HL-60/S4 (cell line): ENCODE results near the gene ATG4B.
"Not testable (repeated sequence)": the region's sequence is repeated elsewhere in the genome, so short reads cannot be mapped to it uniquely, and the experiment has no call there.

ENCODE experiments used
- in situ Hi-C: fragments of 300-500 bp; cut with MboI; formaldehyde crosslinking; loops from 2 replicates; pipeline ENCODE4 v1.14.3; 2022; ENCODE audit warnings: low sequenced_read_pairs

Gene ATG4B

GRCh38 chr2:241637018-241637794, at the start of gene ATG4B, which contains the start of gene THAP4:
TSS of gene ATG4B (plus strand) at chr2:241637693. CDS start at chr2:241637715, 22 bp downstream.
TSS of gene THAP4 (minus strand) at chr2:241637158. CDS start at chr2:241637017, 141 bp downstream.
- in situ Hi-C loops, result no loop called here

- in situ Hi-C loops, result not testable (repeated sequence)
These were observed 47.6 kb upstream of the ATG4B start for GRCh38 chr2:241589863-241590262.

GRCh38 chr2:241590496-241591455, 46.7 kb upstream of the ATG4B start:
- in situ Hi-C loops, result not testable (repeated sequence)

DNA sequence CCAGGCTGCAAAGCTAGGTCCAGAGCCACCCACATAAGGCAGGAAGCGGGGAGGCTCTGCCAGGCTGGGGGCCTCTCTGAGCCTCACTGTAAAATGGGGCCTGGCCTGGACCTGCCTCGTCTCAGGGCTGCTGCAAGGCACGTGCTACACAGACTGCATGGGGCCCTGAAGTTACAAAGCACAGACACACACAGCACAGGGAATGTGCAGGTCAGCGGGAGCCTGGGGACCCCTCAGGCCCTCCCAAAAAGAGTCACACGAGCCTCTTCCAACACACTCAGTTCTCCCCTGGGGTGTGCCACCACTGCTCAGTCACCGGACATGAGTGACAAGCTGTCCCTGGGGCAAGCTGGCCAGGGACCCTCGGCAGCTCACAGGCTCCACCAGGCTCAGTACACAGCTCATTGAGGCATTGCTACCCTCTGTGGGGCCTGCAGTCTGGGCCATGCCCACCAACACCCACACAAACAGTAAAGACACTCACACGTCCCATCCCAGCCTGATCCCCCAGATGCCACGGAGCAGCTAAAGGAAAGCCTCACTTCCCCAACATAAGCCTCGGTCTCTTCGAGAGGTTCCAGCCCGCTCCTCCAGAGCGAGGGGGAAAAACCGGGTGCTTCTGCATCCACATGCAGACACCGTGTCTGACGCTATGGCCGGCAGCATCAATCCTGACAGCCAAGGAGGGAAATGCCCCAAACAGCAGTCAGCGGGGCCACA, 45.2 kb upstream of the ATG4B start:
- in situ Hi-C loops, result no loop called here

- in situ Hi-C loops, result no loop called here
These were observed 44.2 kb upstream of the ATG4B start for GRCh38 chr2:241593271-241593670.

GRCh38 chr2:241595600-241596140, 41.8 kb upstream of the ATG4B start:
- in situ Hi-C loops, result no loop called here

- in situ Hi-C loops, result no loop called here
These were observed 39.9 kb upstream of the ATG4B start for GRCh38 chr2:241597561-241597960.

DNA sequence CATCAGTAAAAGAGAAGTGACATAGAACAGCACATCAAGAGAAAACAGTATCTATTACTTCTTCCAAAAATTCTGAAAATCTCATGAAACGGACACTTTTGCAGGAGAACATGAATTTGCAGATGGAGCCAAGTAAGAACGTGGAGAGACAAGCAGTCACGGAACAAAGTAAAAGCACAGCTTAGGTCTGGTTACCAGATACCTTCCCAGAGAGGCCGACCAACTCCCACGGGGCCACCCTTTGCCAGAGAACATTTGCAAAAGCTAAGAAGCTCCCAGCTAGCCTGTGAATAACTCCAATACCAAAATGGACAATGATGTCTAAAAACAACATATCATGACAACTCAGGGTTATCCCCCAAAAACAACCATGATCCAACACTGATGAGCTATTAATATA, 39.4 kb upstream of the ATG4B start:
- in situ Hi-C loops, result no loop called here

DNA sequence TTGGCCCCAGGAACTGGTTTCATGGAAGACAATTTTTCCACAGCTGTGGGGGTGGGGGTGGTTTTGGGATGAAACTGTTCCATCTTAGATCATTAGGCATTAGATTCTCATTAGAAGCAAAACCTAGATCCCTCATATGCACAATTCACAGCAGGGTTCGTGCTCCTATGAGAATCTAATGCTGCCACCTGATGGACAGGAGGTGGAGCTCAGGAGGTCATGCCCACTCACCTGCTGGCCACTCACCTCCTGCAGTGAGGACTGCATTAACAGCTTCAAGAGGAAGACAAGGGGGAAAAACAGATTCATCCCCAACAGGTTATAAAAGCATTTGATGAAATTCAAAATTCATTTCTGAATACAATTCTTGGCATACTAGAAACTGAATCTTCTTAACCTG, 39.0 kb upstream of the ATG4B start:
- in situ Hi-C loops, result no loop called here

GRCh38 chr2:241599615-241600014, 37.9 kb upstream of the ATG4B start:
- in situ Hi-C loops, result no loop called here

DNA sequence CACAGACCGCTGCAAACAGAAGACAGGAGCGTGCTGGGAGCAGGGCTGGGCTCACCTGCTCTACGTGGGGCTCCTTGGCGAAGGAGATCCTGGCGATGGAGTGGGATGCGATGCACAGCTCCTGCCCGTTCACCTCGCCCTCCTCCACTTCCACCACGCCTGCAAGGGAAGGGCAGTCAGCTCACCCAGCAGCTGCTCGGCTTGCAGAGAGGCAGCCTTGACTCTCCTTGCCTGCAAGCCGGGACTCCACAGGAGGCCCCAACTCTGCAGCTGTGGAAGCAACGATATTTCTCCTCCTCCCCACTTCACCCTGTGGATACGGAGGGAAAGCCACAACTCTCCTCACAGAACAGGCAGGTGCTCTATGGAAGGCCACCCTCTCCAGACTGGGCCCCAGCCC, 35.7 kb upstream of the ATG4B start:
- in situ Hi-C loops, result no loop called here

DNA sequence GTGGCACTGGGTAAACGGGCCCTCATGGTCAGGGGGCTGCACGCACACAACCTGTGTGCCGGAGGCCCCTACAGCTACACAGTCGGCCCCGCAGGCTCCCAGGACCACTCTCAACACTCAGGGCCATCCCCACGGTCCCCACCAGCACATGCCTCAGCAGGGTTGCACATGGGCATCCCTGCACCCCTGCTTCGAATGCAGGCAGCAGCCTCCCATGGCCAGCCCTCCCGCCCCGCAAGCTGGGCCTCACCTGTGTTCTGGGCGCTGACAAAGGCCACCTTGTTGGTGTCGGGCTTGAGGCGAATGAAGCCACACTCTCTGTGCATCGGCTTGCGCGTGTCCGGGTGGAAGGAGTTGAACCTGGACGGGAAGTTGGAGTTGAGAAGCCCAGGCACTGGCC, 34.8 kb upstream of the ATG4B start:
- in situ Hi-C loops, result no loop called here

- in situ Hi-C loops, result no loop called here
These were observed 33.8 kb upstream of the ATG4B start for GRCh38 chr2:241603686-241604085.

- in situ Hi-C loops, result no loop called here
These were observed 31.3 kb upstream of the ATG4B start for GRCh38 chr2:241606186-241606585.

- in situ Hi-C loops, result no loop called here
These were observed 30.2 kb upstream of the ATG4B start for GRCh38 chr2:241607162-241607885.

- in situ Hi-C loops, result no loop called here
These were observed 28.6 kb upstream of the ATG4B start for GRCh38 chr2:241608881-241609280.

GRCh38 chr2:241609859-241610793, 27.4 kb upstream of the ATG4B start:
- in situ Hi-C loops, result no loop called here

DNA sequence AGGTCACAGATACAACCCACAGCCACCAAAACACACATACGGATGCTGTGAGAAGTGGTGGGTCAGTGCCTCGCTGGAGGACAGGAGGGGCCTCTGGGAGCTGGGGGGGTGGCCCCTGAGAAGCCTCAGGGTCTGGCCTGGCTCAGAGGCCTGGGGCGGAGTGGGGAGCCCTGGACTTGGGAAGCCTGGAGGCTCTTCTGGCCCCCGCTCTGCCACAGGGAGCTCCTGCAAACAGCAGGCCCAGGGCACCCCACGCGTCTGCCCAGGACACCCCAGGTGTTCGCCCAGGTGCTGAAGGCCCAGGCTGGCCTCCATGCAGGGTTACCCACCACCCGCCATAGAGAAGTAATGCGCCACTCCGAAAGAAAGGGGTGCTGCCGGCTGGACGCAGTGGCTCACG, 26.4 kb upstream of the ATG4B start:
- in situ Hi-C loops, result no loop called here
